Neural progenitor cell (in vitro differentiated cells): Measurements from ENCODE around the gene TRIP4. TPM values are rescaled to one million over a fixed set of nuclear protein-coding genes. Genes with fewer than 3 reads are reported as not detected.

Experiments
- DNase-seq: peaks from one replicate; pipeline ENCODE4 v3.0.0-alpha.2; 2016; ENCODE audit warnings: low spot score
- H2AFZ ChIP-seq: fragments of 200-600 bp; sonication (generic); replicated peaks from 2 replicates; pipeline ENCODE4 v1.6.1; 2016; ENCODE audit warnings: antibody characterized with exemption
- H3F3A ChIP-seq: fragments of 200-600 bp; sonication (generic); 2 replicates; pipeline ENCODE4 v1.6.1; 2016; ENCODE audit warnings: antibody characterized with exemption, low read depth
- H3K27ac ChIP-seq: fragments of 200-600 bp; sonication (generic); 2 replicates; pipeline ENCODE4 v1.5.1; 2016; ENCODE audit warnings: mild to moderate bottlenecking
- H3K27me3 ChIP-seq: fragments of 200-600 bp; sonication (generic); 2 replicates; pipeline ENCODE4 v1.6.1; 2016; ENCODE audit warnings: mild to moderate bottlenecking, moderate library complexity
- H3K36me3 ChIP-seq: fragments of 200-600 bp; sonication (generic); 2 replicates; pipeline ENCODE4 v1.5.1; 2016
- H3K4me1 ChIP-seq: fragments of 200-600 bp; sonication (generic); 2 replicates; pipeline ENCODE4 v1.6.1; 2016; ENCODE audit warnings: mixed run types
- H3K4me2 ChIP-seq: fragments of 200-600 bp; sonication (generic); 2 replicates; pipeline ENCODE4 v1.6.1; 2016
- H3K4me3 ChIP-seq: fragments of 200-600 bp; sonication (generic); 2 replicates; pipeline ENCODE4 v1.5.1; 2016
- H3K79me2 ChIP-seq: fragments of 200-600 bp; sonication (generic); 2 replicates; pipeline ENCODE4 v1.6.1; 2016; ENCODE audit warnings: low read depth
- H3K9ac ChIP-seq: fragments of 200-600 bp; sonication (generic); 2 replicates; pipeline ENCODE4 v1.6.1; 2016
- H3K9me3 ChIP-seq: fragments of 200-600 bp; sonication (generic); 2 replicates; pipeline ENCODE4 v1.5.1; 2016; ENCODE audit warnings: low read depth
- H4K20me1 ChIP-seq: fragments of 200-600 bp; sonication (generic); 2 replicates; pipeline ENCODE4 v1.6.1; 2016; ENCODE audit warnings: low read depth
- H3K27ac Mint-ChIP-seq: 3 replicates; pipeline ENCODE4 v1.8.0; 2021; ENCODE audit warnings: mixed read lengths
- H3K27me3 Mint-ChIP-seq: 2 replicates; pipeline ENCODE4 v1.8.0; 2022; ENCODE audit warnings: low read depth, mild to moderate bottlenecking, inconsistent platforms, moderate library complexity, mixed read lengths; ENCODE audit not compliant: insufficient read depth
- H3K36me3 Mint-ChIP-seq: 3 replicates; pipeline ENCODE4 v1.8.0; 2021; ENCODE audit warnings: mixed read lengths
- H3K4me1 Mint-ChIP-seq: 3 replicates; pipeline ENCODE4 v1.8.0; 2021; ENCODE audit warnings: mixed read lengths
- H3K4me3 Mint-ChIP-seq: 3 replicates; pipeline ENCODE4 v1.8.0; 2021; ENCODE audit warnings: mild to moderate bottlenecking, moderate library complexity, mixed read lengths
- H3K9me3 Mint-ChIP-seq: 3 replicates; pipeline ENCODE4 v1.8.0; 2020; ENCODE audit warnings: mixed read lengths
- CTCF ChIP-seq: fragments of 200-600 bp; sonication (generic); IDR thresholded peaks from 2 replicates; pipeline ENCODE4 v1.5.1; 2017; ENCODE audit warnings: antibody characterized with exemption, mild to moderate bottlenecking
- EZH2 ChIP-seq: fragments of 200-600 bp; sonication (generic); IDR thresholded peaks from 2 replicates; pipeline ENCODE4 v1.6.1; 2017; ENCODE audit warnings: antibody characterized with exemption, mild to moderate bottlenecking, moderate library complexity
- EZH2phosphoT487 ChIP-seq: fragments of 200-600 bp; sonication (generic); IDR thresholded peaks from 2 replicates; pipeline ENCODE4 v1.6.1; 2017; ENCODE audit warnings: antibody characterized with exemption
- total RNA-seq: library from RNA; depleted of rRNA; stranded (reverse); fragments of >200 nt; gene quantifications from 2 replicates; pipeline ENCODE4 v1.2.3, GENCODE V29; 2015; ENCODE audit warnings: low replicate concordance

Gene TRIP4
- total RNA-seq, 1 donor from 2014 or later = 17.3 TPM

DNA sequence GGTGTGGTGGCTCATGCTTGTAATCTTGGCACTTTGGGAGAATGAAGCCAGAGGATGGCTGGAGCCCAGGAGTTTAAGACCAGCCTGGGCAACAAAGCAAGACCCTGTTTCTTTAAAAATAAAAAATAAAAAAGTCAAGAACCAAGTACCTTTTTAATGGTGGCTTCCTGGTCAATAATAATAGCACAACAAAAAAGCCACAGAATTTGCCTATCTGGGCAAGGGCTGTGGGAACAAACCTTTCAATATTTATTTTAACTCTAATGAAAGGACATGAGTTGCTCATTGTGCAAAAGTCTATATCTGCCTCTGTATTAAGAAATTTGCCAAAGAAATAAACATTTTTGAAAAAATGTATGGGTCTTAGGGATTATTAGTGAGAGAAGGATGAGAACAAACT, 74.9 kb downstream of the TRIP4 start:
- Histone ChIP-seq H3K27ac (peak overlapping the region; percentile 66), H3K9ac (no peak overlapping the region), H3K27me3 (no peaks in the 10 kb centered on the region), H2AFZ (no peak overlapping the region), H3K9me3 (no peaks in the 10 kb centered on the region), H3K4me1 (peaks cover 74% of the 10 kb centered on the region), H3K4me2 (peak overlapping the region; percentile 84), H3K4me3 (peak overlapping the region; percentile 67), H4K20me1 (peaks cover 68% of the 10 kb centered on the region), H3K36me3 (no peaks in the 10 kb centered on the region), H3F3A (peaks cover 55% of the 10 kb centered on the region), H3K79me2 (peaks cover 70% of the 10 kb centered on the region)
- peaks cover 3% of the 10 kb centered on the region for H3K27me3 Mint-ChIP-seq
- TF ChIP-seq CTCF = no peak
- no peak for TF ChIP-seq EZH2
- TF ChIP-seq EZH2phosphoT487 = no peak
- H3K27ac Mint-ChIP-seq = peak overlapping the region; percentile 78
- peak overlapping the region; percentile 91 for H3K4me3 Mint-ChIP-seq
- H3K9me3 Mint-ChIP-seq = no peaks in the 10 kb centered on the region
- H3K4me1 Mint-ChIP-seq = peaks cover 83% of the 10 kb centered on the region
- H3K36me3 Mint-ChIP-seq = peaks cover 3% of the 10 kb centered on the region
- DNase-seq = no peak

DNA sequence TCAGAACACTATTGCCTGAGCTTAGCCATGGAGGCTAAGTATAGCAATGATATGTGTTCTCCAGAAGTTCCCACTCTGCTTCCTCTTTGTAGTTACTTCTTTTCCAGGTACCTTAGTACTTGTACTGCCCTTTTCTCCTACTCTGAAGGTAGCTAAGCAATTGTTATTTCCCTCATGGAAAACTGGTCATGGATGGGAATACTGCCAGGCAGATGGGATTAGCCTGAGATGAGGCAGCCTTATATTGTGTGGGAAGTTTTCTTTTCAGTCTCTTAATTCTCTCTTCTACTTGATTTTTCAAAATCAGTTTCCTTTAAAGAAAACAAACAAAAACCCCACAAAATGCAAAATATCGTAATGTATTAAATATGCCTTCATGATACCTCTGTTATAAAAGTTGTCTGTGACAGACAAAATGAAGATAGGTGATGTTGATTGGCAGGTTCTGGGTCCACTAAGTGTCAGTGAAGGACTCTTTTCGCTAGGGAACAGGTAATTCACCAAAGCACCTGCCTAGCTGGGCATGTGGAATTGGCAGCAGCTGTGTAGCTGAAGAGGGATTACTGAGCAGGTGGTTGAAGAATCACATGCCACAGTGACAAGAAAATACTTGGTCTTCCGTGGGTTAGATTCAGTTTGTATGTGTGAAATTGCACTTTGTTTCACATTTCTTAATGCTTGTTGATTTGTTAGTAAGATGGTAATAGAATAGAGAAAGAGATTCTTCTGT, 76.8 kb downstream of the TRIP4 start:
- Mint-ChIP-seq H3K4me1 (peaks cover 70% of the 10 kb centered on the region), H3K27me3 (peaks cover 3% of the 10 kb centered on the region), H3K4me3 (no peak overlapping the region), H3K9me3 (no peaks in the 10 kb centered on the region), H3K27ac (no peak overlapping the region), H3K36me3 (peaks cover 10% of the 10 kb centered on the region)
- peaks cover 46% of the 10 kb centered on the region for H3F3A ChIP-seq
- no peak for TF ChIP-seq EZH2
- TF ChIP-seq EZH2phosphoT487 = no peak
- TF ChIP-seq CTCF = no peak
- H3K27ac ChIP-seq = no peak overlapping the region
- peaks cover 89% of the 10 kb centered on the region for H3K79me2 ChIP-seq
- no peak overlapping the region for H2AFZ ChIP-seq
- H4K20me1 ChIP-seq = peaks cover 83% of the 10 kb centered on the region
- no peak overlapping the region for H3K4me3 ChIP-seq
- no peaks in the 10 kb centered on the region for H3K27me3 ChIP-seq
- no peak overlapping the region for H3K9ac ChIP-seq
- peak overlapping the region; percentile 84 for H3K4me2 ChIP-seq
- no peaks in the 10 kb centered on the region for H3K9me3 ChIP-seq
- no peak for DNase-seq
- H3K36me3 ChIP-seq = no peaks in the 10 kb centered on the region
- peaks cover 63% of the 10 kb centered on the region for H3K4me1 ChIP-seq

- no peak overlapping the region for H2AFZ ChIP-seq
- TF ChIP-seq CTCF (no peak), EZH2 (no peak), EZH2phosphoT487 (no peak)
- H3K79me2 ChIP-seq = peaks cover 100% of the 10 kb centered on the region
- peak; percentile 51 for DNase-seq
- H3K4me1 ChIP-seq = peaks cover 57% of the 10 kb centered on the region
- H3F3A ChIP-seq = peaks cover 33% of the 10 kb centered on the region
- Mint-ChIP-seq H3K4me1 (peaks cover 61% of the 10 kb centered on the region), H3K4me3 (peak overlapping the region; percentile 63), H3K36me3 (peaks cover 16% of the 10 kb centered on the region), H3K9me3 (no peaks in the 10 kb centered on the region), H3K27me3 (peaks cover 3% of the 10 kb centered on the region), H3K27ac (no peak overlapping the region)
- H3K36me3 ChIP-seq = no peaks in the 10 kb centered on the region
- peak overlapping the region; percentile 79 for H3K27ac ChIP-seq
- H3K9me3 ChIP-seq = no peaks in the 10 kb centered on the region
- H3K27me3 ChIP-seq = no peaks in the 10 kb centered on the region
- peak overlapping the region; percentile 5 for H3K4me3 ChIP-seq
- H3K9ac ChIP-seq = no peak overlapping the region
- H4K20me1 ChIP-seq = peaks cover 96% of the 10 kb centered on the region
- peak overlapping the region; percentile 65 for H3K4me2 ChIP-seq
These were observed 78.9 kb downstream of the TRIP4 start for GRCh38 chr15:64466408-64467141.
